Bronchial epithelial cell (primary cell): ENCODE measurements around the gene HSPA12B. TPM values are rescaled to one million over a fixed set of nuclear protein-coding genes. Genes with fewer than 3 reads are reported as not detected.
"Not testable (repeated sequence)": the region's sequence is repeated elsewhere in the genome, so short reads cannot be mapped to it uniquely, and the experiment has no call there.

Experiments
- DNase-seq: peaks from one replicate; pipeline ENCODE4 v3.0.0-alpha.2; 2010; ENCODE audit warnings: low read depth
- FAIRE-seq: peaks from 2 replicates; lab custom pipeline; 2011; peaks lifted over from hg19 to GRCh38; lab: Jason Lieb, UNC
- H3K27me3 ChIP-seq: 2 replicates; pipeline ENCODE4 v1.5.1; 2011; ENCODE audit warnings: low read length; ENCODE audit not compliant: control insufficient read depth, insufficient read depth
- H3K36me3 ChIP-seq: 2 replicates; pipeline ENCODE4 v1.5.1; 2011; ENCODE audit warnings: low read length; ENCODE audit not compliant: control insufficient read depth, insufficient read depth
- H3K4me3 ChIP-seq: 2 replicates; pipeline ENCODE4 v1.5.1; 2011; ENCODE audit warnings: mild to moderate bottlenecking, low read depth, low read length, control low read depth
- total RNA-seq: library from RNA; depleted of rRNA; stranded (reverse); fragments of >200 nt; gene quantifications from 2 replicates; pipeline ENCODE4 v1.2.1, GENCODE V29; 2014
- TF ChIP-seq, protein P1 (sequence below): IDR thresholded peaks from 2 replicates; pipeline ENCODE4 v1.5.1; 2011; ENCODE audit warnings: mild to moderate bottlenecking, moderate library complexity, low read length, control low read depth, inconsistent platforms; ENCODE audit not compliant: insufficient read depth, severe bottlenecking

The HSPA12B gene
- total RNA-seq, 1 donor from 2014 or later, result not detected

DNA sequence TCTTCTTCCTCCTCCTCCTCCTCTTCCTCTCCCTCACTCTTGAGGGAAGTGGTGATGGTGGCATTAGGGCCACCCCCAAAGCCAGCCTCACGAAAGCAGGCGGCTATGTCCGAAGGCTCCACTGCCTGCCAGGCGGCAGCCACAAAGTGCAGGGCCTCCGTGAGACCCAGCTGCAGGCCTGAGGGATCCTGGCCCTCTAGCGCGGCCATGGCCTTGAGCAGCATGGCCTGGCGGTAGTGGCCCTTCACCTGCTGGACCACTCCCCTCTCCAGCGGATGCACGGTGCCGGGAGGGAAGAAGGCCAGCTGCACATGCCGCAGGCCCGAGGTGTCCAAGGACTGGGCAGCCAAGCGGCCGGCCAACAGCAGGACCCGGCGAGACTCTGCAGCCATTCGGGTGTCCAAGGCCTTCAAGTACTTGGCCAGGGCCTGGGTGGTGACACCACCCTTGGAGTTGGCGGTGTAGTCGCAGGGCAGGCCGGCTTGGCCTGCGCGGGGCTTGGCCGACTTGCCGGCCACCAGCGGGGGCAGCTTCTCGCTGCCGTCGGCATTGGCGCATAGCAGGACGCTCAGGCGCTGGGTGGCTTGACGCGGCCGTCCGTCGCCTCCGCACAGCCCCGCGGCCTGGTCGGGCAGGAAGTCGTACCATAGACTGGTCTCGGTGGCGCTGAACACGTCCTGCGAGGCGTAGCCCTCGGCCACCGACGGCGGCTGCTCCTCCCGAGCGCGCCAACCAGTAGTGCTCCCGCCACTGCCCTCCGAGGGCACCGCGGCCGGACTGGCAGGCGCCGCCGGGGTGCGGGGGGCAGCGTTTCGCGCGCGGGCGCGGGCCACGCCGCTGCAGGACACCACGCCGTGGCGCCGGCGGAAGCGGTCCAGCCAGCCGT is 53.0 kb downstream of the HSPA12B start:
- FAIRE-seq, result no peak
- no peaks in the 10 kb centered on the region for H3K27me3 ChIP-seq
- peak overlapping the region; percentile 52 for H3K4me3 ChIP-seq
- TF ChIP-seq, protein P1, sequence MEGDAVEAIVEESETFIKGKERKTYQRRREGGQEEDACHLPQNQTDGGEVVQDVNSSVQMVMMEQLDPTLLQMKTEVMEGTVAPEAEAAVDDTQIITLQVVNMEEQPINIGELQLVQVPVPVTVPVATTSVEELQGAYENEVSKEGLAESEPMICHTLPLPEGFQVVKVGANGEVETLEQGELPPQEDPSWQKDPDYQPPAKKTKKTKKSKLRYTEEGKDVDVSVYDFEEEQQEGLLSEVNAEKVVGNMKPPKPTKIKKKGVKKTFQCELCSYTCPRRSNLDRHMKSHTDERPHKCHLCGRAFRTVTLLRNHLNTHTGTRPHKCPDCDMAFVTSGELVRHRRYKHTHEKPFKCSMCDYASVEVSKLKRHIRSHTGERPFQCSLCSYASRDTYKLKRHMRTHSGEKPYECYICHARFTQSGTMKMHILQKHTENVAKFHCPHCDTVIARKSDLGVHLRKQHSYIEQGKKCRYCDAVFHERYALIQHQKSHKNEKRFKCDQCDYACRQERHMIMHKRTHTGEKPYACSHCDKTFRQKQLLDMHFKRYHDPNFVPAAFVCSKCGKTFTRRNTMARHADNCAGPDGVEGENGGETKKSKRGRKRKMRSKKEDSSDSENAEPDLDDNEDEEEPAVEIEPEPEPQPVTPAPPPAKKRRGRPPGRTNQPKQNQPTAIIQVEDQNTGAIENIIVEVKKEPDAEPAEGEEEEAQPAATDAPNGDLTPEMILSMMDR, result no peak
- no peak for DNase-seq
- peaks cover 5% of the 10 kb centered on the region for H3K36me3 ChIP-seq

DNA sequence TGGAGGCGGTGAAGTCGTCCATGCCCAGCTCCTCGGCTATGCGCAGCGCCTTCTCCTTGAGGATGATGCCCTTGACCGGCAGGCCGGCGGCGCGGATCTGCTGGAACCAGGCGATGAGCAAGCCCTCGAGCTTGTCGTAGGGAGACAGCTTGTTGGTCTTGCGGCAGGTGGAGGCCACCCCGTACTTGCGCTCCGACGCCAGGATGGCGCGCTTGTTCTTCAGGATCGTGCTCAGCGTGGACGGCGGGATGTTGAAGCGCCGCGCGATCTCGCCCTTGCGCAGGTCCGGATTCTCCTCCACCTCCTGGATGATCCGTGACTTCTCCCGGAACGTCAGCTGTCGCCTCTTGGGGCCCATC is 53.6 kb downstream of the HSPA12B start:
- TF ChIP-seq, protein P1, result peak; percentile 11
- no peak for FAIRE-seq
- Histone ChIP-seq H3K36me3 (peaks cover 5% of the 10 kb centered on the region), H3K27me3 (no peaks in the 10 kb centered on the region), H3K4me3 (peak overlapping the region; percentile 52)
- DNase-seq, result peak; percentile 28

DNA sequence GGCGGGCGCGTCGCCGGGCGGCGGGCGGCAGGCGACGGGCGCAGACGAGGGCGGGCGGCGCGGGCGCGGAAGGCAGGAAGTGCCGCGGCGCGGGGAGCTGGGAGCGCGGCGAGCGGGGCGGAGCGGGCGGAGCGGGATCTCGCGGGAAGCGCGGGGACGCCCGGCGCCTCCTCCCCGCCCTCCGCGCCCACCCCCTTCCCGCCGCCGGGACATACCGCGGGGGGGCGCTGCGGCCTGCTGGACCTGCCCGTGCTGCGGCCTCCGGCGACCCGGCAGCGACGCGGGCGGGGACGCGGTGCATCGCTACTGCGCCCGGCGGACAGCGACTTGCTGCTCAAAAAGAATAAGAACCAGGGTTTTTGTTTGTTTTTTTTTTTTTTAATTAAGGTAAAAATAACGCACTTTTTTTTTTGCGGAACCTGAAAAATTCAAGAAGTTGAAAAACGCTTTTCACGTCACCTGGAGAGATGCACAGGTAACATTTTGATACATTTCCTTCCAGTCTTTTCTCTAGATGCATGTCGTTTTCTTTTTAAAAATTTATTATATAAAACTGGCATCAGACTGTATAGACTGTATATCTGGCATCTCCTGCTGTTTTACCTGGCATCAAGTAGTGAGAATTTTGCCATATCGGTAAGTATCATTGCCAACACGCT is 54.3 kb downstream of the HSPA12B start, which contains the start of gene CENPB:
Gene CENPB (minus strand): TSS at position 76 of the 659 bp plus-strand sequence. CDS start 257 bp downstream, outside the sequence.
- Histone ChIP-seq H3K36me3 (peaks cover 5% of the 10 kb centered on the region), H3K4me3 (peak within 1 kb of the TSS; percentile 52), H3K27me3 (no peaks in the 10 kb centered on the region)
- DNase-seq, result peak; percentile 50
- TF ChIP-seq, protein P1, result peak; percentile 67
- FAIRE-seq, result no peak

DNA sequence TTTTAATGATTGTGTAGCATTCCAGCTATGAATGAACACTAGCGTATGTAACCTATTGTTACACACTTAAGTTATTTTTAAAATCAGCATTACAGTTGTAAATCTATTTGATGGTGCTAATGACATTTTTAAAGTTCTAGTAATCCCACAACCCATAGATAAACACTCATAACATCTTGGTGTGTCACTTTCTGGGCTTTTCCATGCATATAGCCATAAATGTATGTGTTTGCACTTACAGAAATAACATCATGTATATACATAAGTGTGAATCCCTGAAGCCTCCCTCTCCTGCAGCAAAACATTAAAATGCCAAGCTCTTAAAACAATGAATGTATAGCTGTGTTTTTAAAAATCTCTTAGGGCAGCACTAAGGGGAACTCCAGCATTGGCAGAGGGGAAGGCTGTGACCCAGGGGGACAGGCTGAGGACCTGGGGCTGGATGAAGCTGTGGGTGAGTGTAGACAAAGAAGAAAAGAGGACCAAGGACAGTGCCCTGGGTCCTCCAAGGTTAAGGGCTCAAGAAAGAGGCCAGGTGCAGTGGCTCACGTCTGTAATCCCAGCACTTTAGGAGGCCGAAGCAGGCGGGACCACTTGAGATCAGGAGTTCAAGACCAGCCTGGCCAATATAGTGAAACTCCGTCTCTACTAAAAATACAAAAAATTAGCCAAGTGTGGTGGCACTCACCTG is 55.0 kb downstream of the HSPA12B start:
- TF ChIP-seq, protein P1, result no peak
- no peaks in the 10 kb centered on the region for H3K27me3 ChIP-seq
- peaks cover 5% of the 10 kb centered on the region for H3K36me3 ChIP-seq
- FAIRE-seq, result no peak
- no peak for DNase-seq
- H3K4me3 ChIP-seq, result peak overlapping the region; percentile 30

DNA sequence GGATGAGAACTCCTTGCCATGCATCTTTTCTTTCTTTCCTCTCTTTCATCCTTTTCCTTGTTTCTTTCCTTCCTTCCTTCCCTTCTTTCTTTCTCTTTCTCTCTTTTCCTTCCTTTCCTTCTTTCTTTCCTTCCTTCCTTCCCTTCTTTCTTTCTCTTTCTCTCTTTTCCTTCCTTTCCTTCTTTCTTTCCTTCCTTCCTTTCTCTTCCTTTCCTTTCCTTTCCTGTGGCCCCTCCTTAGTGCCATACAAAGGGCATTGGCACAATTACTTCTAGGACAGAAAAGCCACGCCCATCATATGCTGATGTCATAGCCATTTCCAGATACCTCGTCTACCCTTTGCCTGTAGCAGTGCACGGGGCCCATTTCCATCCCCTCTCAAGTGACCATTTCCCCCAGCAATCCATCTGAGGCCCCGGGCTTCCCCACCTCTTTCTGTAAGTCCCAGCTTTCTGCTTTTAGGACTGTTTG is 56.2 kb downstream of the HSPA12B start:
- H3K36me3 ChIP-seq, result peaks cover 5% of the 10 kb centered on the region
- H3K4me3 ChIP-seq, result no peak overlapping the region
- FAIRE-seq (no peak), DNase-seq (no peak)
- TF ChIP-seq, protein P1, result no peak
- no peaks in the 10 kb centered on the region for H3K27me3 ChIP-seq

DNA sequence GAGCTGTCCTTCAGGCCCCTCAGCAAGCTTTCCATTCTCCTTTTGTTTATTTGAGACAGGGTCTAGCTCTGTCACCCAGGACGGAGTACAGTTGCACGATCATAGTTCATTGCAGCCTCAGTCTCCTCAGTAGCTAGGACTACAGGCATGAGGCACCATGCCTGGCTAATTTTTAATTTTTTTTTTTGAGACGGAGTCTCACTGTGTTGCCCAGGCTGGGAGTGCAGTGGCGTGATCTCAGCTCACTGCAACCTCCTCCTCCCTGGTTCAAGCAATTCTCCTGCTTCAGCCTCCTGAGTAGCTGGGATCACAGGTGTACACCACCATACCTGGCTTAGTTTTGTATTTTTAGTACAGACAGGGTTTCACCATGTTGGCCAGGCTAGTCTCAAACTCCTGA is 56.7 kb downstream of the HSPA12B start:
- FAIRE-seq, DNase-seq, H3K27me3 ChIP-seq, H3K36me3 ChIP-seq, H3K4me3 ChIP-seq: not testable (repeated sequence)

DNA sequence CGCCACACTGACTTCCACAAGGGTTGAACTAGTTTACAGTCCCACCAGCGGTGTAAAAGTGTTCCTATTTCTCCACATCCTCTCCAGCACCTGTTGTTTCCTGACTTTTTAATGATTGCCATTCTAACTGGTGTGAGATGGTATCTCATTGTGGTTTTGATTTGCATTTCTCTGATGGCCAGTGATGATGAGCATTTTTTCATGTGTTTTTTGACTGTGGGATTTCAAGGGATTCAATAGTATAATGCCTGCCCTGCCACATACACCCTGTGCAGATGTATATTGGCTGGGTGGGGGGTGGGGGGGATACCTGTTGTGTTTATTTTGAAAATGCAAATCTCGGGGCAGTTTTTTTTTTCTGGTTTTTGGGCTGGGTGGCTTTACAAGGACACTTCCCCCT is 61.7 kb downstream of the HSPA12B start:
- not testable (repeated sequence) for H3K36me3 ChIP-seq, DNase-seq, FAIRE-seq, H3K4me3 ChIP-seq, H3K27me3 ChIP-seq
